HepG2 (cell line): Measurements from ENCODE around the gene PXK. TPM values are rescaled to one million over a fixed set of nuclear protein-coding genes. Genes with fewer than 3 reads are reported as not detected.

Experiments used
- ARID2 ChIP-seq: sonication (generic); formaldehyde crosslinking; IDR thresholded peaks from 2 replicates; pipeline ENCODE4 v1.8.1; 2022; ENCODE audit warnings: mild to moderate bottlenecking, missing genetic modification reagents, borderline replicate concordance
- ARNTL ChIP-seq: sonication (generic); formaldehyde crosslinking; IDR thresholded peaks from 2 replicates; pipeline ENCODE4 v1.4.0; 2020; ENCODE audit warnings: mild to moderate bottlenecking, missing genetic modification reagents
- DNMT1 ChIP-seq: sonication (generic); formaldehyde crosslinking; IDR thresholded peaks from 2 replicates; pipeline ENCODE4 v1.5.1; 2020; ENCODE audit warnings: mild to moderate bottlenecking, missing genetic modification reagents
- ETV6 ChIP-seq: sonication (generic); formaldehyde crosslinking; conservative IDR thresholded peaks from 2 replicates; pipeline ENCODE4 v1.4.0; 2020; ENCODE audit warnings: missing genetic modification reagents
- MXI1 ChIP-seq: IDR thresholded peaks from 3 replicates; pipeline ENCODE4 v1.6.1; 2012; ENCODE audit warnings: low read depth, low read length, inconsistent platforms, borderline replicate concordance
- MZF1 ChIP-seq: sonication (generic); formaldehyde crosslinking; IDR thresholded peaks from 2 replicates; pipeline ENCODE4 v1.8.1; 2023; ENCODE audit warnings: mild to moderate bottlenecking, missing genetic modification reagents, borderline replicate concordance
- SIN3B ChIP-seq: fragments of 150-350 bp; IDR thresholded peaks from 2 replicates; pipeline ENCODE4 v1.6.1; 2014; ENCODE audit warnings: low read length
- SKIL ChIP-seq: sonication (generic); formaldehyde crosslinking; IDR thresholded peaks from 2 replicates; pipeline ENCODE4 v1.8.0; 2022; ENCODE audit warnings: missing genetic modification reagents, mild to moderate bottlenecking, moderate library complexity, borderline replicate concordance
- SMAD3 ChIP-seq: sonication (generic); formaldehyde crosslinking; IDR thresholded peaks from 2 replicates; pipeline ENCODE4 v1.4.0; 2020; ENCODE audit warnings: missing genetic modification reagents
- SP4 ChIP-seq: sonication (generic); formaldehyde crosslinking; IDR thresholded peaks from 2 replicates; pipeline ENCODE4 v1.8.1; 2023; ENCODE audit warnings: mild to moderate bottlenecking, missing genetic modification reagents
- TEF ChIP-seq: sonication (generic); formaldehyde crosslinking; IDR thresholded peaks from 2 replicates; pipeline ENCODE4 v1.5.0; 2020; ENCODE audit warnings: missing genetic modification reagents
- ZBTB2 ChIP-seq: sonication (generic); formaldehyde crosslinking; IDR thresholded peaks from 2 replicates; pipeline ENCODE4 v1.8.0; 2022; ENCODE audit warnings: low read depth, missing genetic modification reagents
- ZNF20 ChIP-seq: sonication (generic); formaldehyde crosslinking; IDR thresholded peaks from 2 replicates; pipeline ENCODE4 v1.4.0; 2020; ENCODE audit warnings: mild to moderate bottlenecking, moderate library complexity, missing genetic modification reagents
- ZNF260 ChIP-seq: sonication (generic); formaldehyde crosslinking; IDR thresholded peaks from 2 replicates; pipeline ENCODE4 v1.4.0; 2020; ENCODE audit warnings: missing genetic modification reagents, low read depth, mild to moderate bottlenecking, borderline replicate concordance
- ZNF33B ChIP-seq: sonication (generic); formaldehyde crosslinking; IDR thresholded peaks from 2 replicates; pipeline ENCODE4 v1.5.1; 2020; ENCODE audit warnings: mild to moderate bottlenecking, missing genetic modification reagents
- ZNF577 ChIP-seq: sonication (generic); formaldehyde crosslinking; IDR thresholded peaks from 2 replicates; pipeline ENCODE4 v1.4.0; 2020; ENCODE audit warnings: mild to moderate bottlenecking, low read depth, missing genetic modification reagents, borderline replicate concordance
- ZNF629 ChIP-seq: sonication (generic); formaldehyde crosslinking; conservative IDR thresholded peaks from 2 replicates; pipeline ENCODE4 v1.5.0; 2020; ENCODE audit warnings: missing genetic modification reagents
- ZNF772 ChIP-seq: sonication (generic); formaldehyde crosslinking; IDR thresholded peaks from 2 replicates; pipeline ENCODE4 v1.5.0; 2020; ENCODE audit warnings: mild to moderate bottlenecking, missing genetic modification reagents
- polyA plus RNA-seq, 8 experiments: library from polyadenylated mRNA; depleted of rRNA in 3 of 8; stranded (reverse) in 7 of 8; unstranded in 1 of 8; fragments of >200 nt; fragmentation: Illumina TruSeq in 4 of 8; extraction: Trizol in 4 of 8; gene quantifications; 2 replicates each; pipeline versions ENCODE4 v1.2.1 to v1.2.3, GENCODE V29; 2011 to 2016; ENCODE audit warnings: low read depth in 4 of 8, missing spikeins in 1 of 8, mixed read lengths in 1 of 8; ENCODE audit not compliant: insufficient read depth in 1 of 8
- total RNA-seq, 5 experiments: library from RNA; depleted of rRNA; stranded (reverse); fragments of >200 nt; fragmentation: Illumina TruSeq; extraction: Trizol; gene quantifications; 2 replicates each; pipeline ENCODE4 v1.2.3, GENCODE V29; 2016; ENCODE audit warnings: low read depth in 1 of 5
- TF ChIP-seq, protein P1 (sequence below): sonication (generic); formaldehyde crosslinking; IDR thresholded peaks from 2 replicates; pipeline ENCODE4 v1.4.0; 2020; ENCODE audit warnings: missing genetic modification reagents
- TF ChIP-seq, protein P2 (sequence below): sonication (generic); formaldehyde crosslinking; IDR thresholded peaks from 2 replicates; pipeline ENCODE4 v1.4.0; 2020; ENCODE audit warnings: missing genetic modification reagents, borderline replicate concordance

PXK gene
- total and polyA plus RNA-seq, 2 of the 13 experiments (the other 11 are each of a cell fraction or from before 2014, with no cell fraction given): 6.4 to 18.6 TPM

DNA sequence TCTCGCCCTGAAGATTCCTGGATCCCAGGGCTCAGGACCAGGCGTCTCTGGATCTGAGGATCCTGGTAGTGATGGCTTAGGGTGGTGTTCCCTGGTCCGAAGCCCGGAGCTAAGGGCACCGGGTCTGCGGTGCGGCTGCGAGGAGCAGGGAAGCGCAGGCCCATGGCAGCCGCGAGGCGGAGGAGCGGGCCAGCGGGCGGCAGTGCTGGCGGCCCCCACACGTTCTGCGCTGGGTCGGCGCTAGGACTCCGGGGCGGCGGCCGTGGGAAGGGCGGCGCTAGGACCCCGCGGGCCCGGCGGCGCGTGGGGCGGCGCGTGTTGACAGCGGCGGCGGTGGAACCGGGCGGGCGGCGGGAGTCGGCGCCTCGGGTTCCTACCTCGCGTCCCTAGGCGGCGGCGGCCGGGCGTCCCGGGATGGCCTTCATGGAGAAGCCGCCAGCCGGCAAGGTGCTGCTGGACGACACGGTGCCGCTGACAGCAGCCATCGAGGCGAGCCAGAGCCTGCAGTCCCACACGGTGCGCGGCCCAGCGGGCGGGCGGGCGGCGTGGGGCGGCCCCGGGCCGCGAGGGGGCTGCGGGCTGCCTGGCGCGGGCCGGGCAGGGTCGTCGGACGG lies at the start of gene PXK (continued):
- peak; percentile 75 for TF ChIP-seq ZBTB2 (CRISPR knock-in tag)
- TF ChIP-seq ZNF260: no peak
- no peak for TF ChIP-seq SIN3B
- TF ChIP-seq, protein P1, sequence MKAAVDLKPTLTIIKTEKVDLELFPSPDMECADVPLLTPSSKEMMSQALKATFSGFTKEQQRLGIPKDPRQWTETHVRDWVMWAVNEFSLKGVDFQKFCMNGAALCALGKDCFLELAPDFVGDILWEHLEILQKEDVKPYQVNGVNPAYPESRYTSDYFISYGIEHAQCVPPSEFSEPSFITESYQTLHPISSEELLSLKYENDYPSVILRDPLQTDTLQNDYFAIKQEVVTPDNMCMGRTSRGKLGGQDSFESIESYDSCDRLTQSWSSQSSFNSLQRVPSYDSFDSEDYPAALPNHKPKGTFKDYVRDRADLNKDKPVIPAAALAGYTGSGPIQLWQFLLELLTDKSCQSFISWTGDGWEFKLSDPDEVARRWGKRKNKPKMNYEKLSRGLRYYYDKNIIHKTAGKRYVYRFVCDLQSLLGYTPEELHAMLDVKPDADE (CRISPR knock-in tag): no peak
- no peak for TF ChIP-seq SKIL (CRISPR knock-in tag)
- TF ChIP-seq MZF1: no peak
- TF ChIP-seq ZNF772 (CRISPR knock-in tag): no peak; the same call in 1 of the 2 replicates
- peak; percentile 41; the same call in 1 of the 2 replicates for TF ChIP-seq SP4 (CRISPR knock-in tag)
- TF ChIP-seq ARNTL: peak; percentile 23; the same call in 1 of the 2 replicates
- TF ChIP-seq SMAD3: no peak
- TF ChIP-seq, protein P2, sequence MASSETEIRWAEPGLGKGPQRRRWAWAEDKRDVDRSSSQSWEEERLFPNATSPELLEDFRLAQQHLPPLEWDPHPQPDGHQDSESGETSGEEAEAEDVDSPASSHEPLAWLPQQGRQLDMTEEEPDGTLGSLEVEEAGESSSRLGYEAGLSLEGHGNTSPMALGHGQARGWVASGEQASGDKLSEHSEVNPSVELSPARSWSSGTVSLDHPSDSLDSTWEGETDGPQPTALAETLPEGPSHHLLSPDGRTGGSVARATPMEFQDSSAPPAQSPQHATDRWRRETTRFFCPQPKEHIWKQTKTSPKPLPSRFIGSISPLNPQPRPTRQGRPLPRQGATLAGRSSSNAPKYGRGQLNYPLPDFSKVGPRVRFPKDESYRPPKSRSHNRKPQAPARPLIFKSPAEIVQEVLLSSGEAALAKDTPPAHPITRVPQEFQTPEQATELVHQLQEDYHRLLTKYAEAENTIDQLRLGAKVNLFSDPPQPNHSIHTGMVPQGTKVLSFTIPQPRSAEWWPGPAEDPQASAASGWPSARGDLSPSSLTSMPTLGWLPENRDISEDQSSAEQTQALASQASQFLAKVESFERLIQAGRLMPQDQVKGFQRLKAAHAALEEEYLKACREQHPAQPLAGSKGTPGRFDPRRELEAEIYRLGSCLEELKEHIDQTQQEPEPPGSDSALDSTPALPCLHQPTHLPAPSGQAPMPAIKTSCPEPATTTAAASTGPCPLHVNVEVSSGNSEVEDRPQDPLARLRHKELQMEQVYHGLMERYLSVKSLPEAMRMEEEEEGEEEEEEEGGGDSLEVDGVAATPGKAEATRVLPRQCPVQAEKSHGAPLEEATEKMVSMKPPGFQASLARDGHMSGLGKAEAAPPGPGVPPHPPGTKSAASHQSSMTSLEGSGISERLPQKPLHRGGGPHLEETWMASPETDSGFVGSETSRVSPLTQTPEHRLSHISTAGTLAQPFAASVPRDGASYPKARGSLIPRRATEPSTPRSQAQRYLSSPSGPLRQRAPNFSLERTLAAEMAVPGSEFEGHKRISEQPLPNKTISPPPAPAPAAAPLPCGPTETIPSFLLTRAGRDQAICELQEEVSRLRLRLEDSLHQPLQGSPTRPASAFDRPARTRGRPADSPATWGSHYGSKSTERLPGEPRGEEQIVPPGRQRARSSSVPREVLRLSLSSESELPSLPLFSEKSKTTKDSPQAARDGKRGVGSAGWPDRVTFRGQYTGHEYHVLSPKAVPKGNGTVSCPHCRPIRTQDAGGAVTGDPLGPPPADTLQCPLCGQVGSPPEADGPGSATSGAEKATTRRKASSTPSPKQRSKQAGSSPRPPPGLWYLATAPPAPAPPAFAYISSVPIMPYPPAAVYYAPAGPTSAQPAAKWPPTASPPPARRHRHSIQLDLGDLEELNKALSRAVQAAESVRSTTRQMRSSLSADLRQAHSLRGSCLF (CRISPR knock-in tag): no peak
- TF ChIP-seq DNMT1 (CRISPR knock-in tag): no peak
- TF ChIP-seq ZNF629 (CRISPR knock-in tag): peak; percentile 24; the same call in 1 of the 2 replicates
- TF ChIP-seq ZNF20 (CRISPR knock-in tag): no peak
- peak; percentile 71; the same call in 2 of the 3 replicates for TF ChIP-seq MXI1
- TF ChIP-seq TEF (CRISPR knock-in tag): no peak
- no peak for TF ChIP-seq ARID2 (CRISPR knock-in tag)
- TF ChIP-seq ZNF577 (CRISPR knock-in tag): no peak
- TF ChIP-seq ZNF33B: no peak
- TF ChIP-seq ETV6 (CRISPR knock-in tag): no peak
